SKM-1 (cell line): ENCODE data around the gene ISG15.
"Not testable (repeated sequence)": the region's sequence is repeated elsewhere in the genome, so short reads cannot be mapped to it uniquely, and the experiment has no call there.

Experiments
- DNase-seq: peaks from one replicate; lab custom pipeline; 2025; ENCODE audit not compliant: unreplicated experiment; lab: John Stamatoyannopoulos, UW

The ISG15 gene

GRCh38 chr1:1011396-1011949, 1.8 kb upstream of the ISG15 start:
- no peak for DNase-seq

GRCh38 chr1:1012736-1013104, 577 bp upstream of the ISG15 start:
- not testable (repeated sequence) for DNase-seq

GRCh38 chr1:1013922-1014648, 788 bp downstream of the ISG15 start:
- DNase-seq = no peak

- no peak for DNase-seq
These were observed 1.7 kb downstream of the ISG15 start for GRCh38 chr1:1014799-1015681.

GRCh38 chr1:1017397-1018320, 4.4 kb downstream of the ISG15 start:
- DNase-seq = not testable (repeated sequence)

GRCh38 chr1:1018321-1018685, 5.0 kb downstream of the ISG15 start:
- DNase-seq = not testable (repeated sequence)

GRCh38 chr1:1019122-1019999, 6.1 kb downstream of the ISG15 start:
- DNase-seq = peak; percentile 50

GRCh38 chr1:1020000-1020404, 6.7 kb downstream of the ISG15 start, which contains the start of gene AGRN:
TSS of gene AGRN (plus strand) at chr1:1020120. CDS start at chr1:1020173, 53 bp downstream.
- no peak for DNase-seq

- DNase-seq = no peak
These were observed 7.2 kb downstream of the ISG15 start for GRCh38 chr1:1020415-1021009.

- no peak for DNase-seq
These were observed 8.0 kb downstream of the ISG15 start for GRCh38 chr1:1021010-1021919.

- DNase-seq = no peak
These were observed 8.6 kb downstream of the ISG15 start for GRCh38 chr1:1021920-1022259.

- no peak for DNase-seq
These were observed 9.2 kb downstream of the ISG15 start for GRCh38 chr1:1022302-1023009.

GRCh38 chr1:1023700-1024099, 10.4 kb downstream of the ISG15 start:
- no peak for DNase-seq

- no peak for DNase-seq
These were observed 11.0 kb downstream of the ISG15 start for GRCh38 chr1:1024149-1024770.

- DNase-seq = no peak
These were observed 11.7 kb downstream of the ISG15 start for GRCh38 chr1:1024771-1025699.

- DNase-seq = no peak
These were observed 12.4 kb downstream of the ISG15 start for GRCh38 chr1:1025730-1026129.
